GM19463 (cell line): ENCODE data around the gene RAP1A.

Source experiments
- ATAC-seq: cut with Tn5 transposase; IDR thresholded peaks from one replicate; pipeline ENCODE4 v1.9.1; 2021; ENCODE audit warnings: mild to moderate bottlenecking, moderate library complexity; ENCODE audit not compliant: unreplicated experiment

The RAP1A gene

GRCh38 chr1:111619635-111620440 is at the start of gene RAP1A:
TSS of gene RAP1A (plus strand) at chr1:111619789. CDS start at chr1:111691361, 71,572 bp downstream.
- ATAC-seq, result peak; percentile 58

GRCh38 chr1:111569913-111570312 is 49.7 kb upstream of the RAP1A start:
- ATAC-seq, result no peak

- ATAC-seq, result peak; percentile 61
These were observed 48.8 kb upstream of the RAP1A start for GRCh38 chr1:111570781-111571181.

- no peak for ATAC-seq
These were observed 48.4 kb upstream of the RAP1A start for GRCh38 chr1:111571239-111571638.

GRCh38 chr1:111571987-111572386 is 47.6 kb upstream of the RAP1A start:
- ATAC-seq, result no peak

- ATAC-seq, result no peak
These were observed 43.0 kb upstream of the RAP1A start for GRCh38 chr1:111576547-111576946.

GRCh38 chr1:111577814-111578213 is 41.8 kb upstream of the RAP1A start:
- no peak for ATAC-seq

GRCh38 chr1:111581166-111581565 is 38.4 kb upstream of the RAP1A start:
- no peak for ATAC-seq

GRCh38 chr1:111582016-111582415 is 37.6 kb upstream of the RAP1A start:
- no peak for ATAC-seq

GRCh38 chr1:111582644-111583618 is 36.7 kb upstream of the RAP1A start:
- ATAC-seq, result no peak

GRCh38 chr1:111585447-111586086 is 34.0 kb upstream of the RAP1A start:
- no peak for ATAC-seq

GRCh38 chr1:111586112-111586511 is 33.5 kb upstream of the RAP1A start:
- ATAC-seq, result no peak

GRCh38 chr1:111587509-111588174 is 31.9 kb upstream of the RAP1A start:
- no peak for ATAC-seq

GRCh38 chr1:111591937-111592336 is 27.7 kb upstream of the RAP1A start:
- ATAC-seq, result no peak

- ATAC-seq, result peak; percentile 85
These were observed 26.9 kb upstream of the RAP1A start for GRCh38 chr1:111592389-111593361.

GRCh38 chr1:111593403-111594305 is 25.9 kb upstream of the RAP1A start:
- no peak for ATAC-seq

GRCh38 chr1:111594306-111594693 is 25.3 kb upstream of the RAP1A start:
- ATAC-seq, result no peak

- no peak for ATAC-seq
These were observed 23.8 kb upstream of the RAP1A start for GRCh38 chr1:111595807-111596206.
